GM10266 (cell line): Measurements from ENCODE around the gene STARD7.

ENCODE experiments used
- DNase-seq: peaks from one replicate; pipeline ENCODE4 v3.0.0; 2012; ENCODE audit errors: extremely low spot score
- TF ChIP-seq, protein P1 (sequence below): IDR thresholded peaks from 2 replicates; pipeline ENCODE4 v1.5.1; 2012; ENCODE audit warnings: mild to moderate bottlenecking, low read depth; ENCODE audit not compliant: control insufficient read depth, insufficient read depth; ENCODE audit errors: missing control alignments

STARD7 gene

DNA sequence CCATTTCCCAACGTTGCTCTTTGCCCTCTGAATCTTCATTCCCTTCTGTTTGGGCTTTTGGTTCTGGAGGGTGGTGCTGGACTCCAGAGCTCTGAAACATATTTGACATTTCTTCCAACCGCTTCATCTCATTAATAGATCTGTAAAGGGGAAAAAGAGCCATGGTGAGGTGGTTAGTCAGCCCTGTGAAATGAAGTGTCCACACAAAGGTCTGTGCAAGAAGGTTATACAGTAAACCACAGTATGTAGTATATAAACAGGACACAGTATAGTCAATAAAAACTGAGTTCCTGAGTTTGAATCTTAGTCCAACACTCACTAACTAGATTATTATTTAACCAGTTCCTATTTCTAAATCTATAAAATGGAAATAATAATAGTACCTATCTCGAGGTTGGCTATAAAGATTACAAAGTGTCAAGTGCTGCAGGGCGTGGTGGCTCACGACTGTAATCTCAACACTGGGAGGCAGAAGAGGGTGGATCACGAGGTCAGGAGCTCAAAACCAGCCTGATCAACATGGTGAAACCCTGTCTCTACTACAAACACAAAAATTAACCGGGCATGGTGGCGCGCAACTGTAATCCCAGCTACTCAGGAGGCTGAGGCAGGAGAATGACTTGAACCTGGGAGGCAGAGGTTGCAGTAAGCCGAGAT lies 13.1 kb downstream of the STARD7 start:
- no peak for DNase-seq
- TF ChIP-seq, protein P1, sequence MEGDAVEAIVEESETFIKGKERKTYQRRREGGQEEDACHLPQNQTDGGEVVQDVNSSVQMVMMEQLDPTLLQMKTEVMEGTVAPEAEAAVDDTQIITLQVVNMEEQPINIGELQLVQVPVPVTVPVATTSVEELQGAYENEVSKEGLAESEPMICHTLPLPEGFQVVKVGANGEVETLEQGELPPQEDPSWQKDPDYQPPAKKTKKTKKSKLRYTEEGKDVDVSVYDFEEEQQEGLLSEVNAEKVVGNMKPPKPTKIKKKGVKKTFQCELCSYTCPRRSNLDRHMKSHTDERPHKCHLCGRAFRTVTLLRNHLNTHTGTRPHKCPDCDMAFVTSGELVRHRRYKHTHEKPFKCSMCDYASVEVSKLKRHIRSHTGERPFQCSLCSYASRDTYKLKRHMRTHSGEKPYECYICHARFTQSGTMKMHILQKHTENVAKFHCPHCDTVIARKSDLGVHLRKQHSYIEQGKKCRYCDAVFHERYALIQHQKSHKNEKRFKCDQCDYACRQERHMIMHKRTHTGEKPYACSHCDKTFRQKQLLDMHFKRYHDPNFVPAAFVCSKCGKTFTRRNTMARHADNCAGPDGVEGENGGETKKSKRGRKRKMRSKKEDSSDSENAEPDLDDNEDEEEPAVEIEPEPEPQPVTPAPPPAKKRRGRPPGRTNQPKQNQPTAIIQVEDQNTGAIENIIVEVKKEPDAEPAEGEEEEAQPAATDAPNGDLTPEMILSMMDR: no peak

DNA sequence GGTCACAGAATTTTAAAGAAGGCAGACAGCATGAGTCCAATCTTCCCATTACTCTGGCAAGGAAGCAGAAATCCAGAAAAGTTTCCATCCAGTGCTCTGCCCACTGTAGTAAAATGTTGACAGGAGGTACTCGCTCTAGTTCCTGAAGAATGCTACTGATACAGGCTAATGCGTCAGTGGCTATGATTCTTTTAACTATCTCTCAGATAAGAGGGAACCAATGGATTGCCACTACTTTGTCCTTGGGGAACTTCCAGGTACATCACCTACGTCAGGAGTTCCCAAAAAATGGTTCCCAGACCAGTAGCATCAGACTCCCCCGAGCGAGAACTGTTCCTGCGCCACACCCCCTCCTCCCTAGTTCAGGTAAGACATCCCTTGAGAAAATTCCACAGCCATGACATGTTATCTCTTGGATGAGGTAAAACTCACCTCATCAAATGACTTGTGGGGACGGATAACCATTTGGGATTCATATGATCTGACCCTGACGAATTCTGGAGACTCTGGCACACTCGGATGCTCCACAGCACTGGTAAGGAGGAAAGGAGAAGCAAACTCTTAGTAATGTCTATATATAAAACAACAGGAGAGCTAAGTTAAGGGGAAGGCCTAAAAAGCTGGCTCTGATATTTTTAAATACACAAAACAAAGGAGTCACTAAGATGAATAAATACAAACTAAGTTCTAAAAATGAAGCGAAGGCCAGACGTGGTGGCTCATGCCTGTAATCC lies 16.5 kb downstream of the STARD7 start:
- TF ChIP-seq, protein P1: no peak
- DNase-seq: no peak

DNA sequence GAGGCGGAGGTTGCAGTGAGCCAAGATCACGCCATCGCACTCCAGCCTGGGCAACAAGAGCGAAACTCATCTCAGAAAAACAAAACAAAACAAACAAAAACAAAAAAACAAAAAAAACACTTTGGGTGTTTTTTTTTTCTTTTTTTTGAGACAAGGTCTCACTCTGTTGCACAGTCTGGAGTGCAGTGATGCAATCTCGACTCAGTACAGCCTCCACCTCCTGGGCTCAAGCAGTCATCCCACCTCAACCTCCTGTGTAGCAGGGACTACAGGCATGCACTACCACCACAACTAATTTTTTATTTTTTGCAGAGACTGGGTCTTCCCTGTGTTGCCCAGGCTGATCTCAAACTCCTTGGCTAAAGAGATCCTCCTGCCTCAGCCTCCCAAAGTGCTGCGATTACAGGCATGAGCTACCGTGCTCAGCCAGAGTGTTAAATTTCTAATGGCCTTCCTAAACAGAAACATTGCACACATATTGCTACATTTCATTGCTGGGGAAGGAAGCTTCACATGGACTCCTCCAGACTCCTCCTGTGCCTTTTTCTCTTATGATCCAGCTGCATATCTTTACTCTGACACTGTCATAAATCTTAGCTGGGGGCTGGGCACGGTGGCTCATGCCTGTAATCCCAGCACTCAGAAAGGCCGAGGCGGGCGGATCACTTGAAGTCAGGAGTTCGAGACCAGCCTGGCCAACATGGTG lies 19.7 kb downstream of the STARD7 start:
- TF ChIP-seq, protein P1: no peak
- DNase-seq: no peak

DNA sequence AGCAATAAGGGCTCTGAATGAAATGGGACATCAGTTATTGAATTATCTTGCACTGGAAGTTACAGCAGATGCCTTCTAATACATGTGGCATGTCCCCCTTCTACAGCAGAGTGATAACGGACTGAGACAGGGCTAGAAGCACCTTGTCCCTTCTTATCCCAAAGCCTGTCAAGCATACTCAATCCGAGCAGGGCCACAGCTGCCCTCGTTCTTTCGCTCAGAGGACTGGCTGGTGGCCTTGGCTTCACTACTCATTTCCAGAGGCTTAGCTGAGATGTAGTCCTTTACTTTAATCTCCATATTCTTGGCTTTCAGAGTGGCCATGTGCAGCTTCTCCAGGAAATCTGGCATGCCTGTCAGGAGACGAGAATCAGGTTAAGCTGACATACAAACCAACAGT lies 22.1 kb downstream of the STARD7 start:
- TF ChIP-seq, protein P1: no peak
- no peak for DNase-seq

DNA sequence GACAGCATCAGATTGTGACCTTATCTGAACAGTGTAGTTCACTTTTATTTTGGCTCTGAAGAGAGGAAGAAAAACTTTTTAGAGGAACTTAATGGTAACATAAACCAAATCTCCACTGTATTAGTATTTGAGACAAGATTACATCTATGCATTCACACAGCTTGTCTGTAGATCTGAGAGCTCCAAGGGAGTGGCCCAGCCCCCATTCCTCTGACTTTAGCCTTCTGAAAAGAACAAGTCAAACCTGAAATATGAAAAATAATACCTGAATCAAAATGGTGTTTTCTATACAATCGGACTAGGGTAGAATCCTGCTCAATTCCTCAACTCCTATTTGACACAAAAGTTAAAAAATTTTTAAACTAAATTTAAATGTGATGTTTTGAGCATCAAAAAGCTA lies 23.1 kb downstream of the STARD7 start:
- DNase-seq: no peak
- TF ChIP-seq, protein P1: no peak

DNA sequence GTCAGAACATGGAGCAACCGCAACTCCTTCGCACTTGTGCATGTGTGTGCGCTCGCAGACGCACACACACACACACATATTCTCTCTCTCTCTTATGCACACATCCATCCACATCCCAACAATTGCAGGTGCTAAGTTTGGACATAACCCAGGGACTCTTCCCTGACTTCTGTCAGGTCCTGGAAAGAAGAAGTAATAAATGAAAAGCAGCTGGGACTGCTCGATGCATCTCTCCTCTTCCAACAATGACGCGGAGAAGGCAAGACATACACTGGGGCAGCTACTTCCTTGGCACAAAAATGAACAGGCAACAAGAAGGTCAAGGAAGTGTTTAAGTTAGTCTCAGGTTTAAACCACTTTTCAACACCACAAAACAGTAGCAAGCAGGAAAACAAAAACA lies 23.6 kb downstream of the STARD7 start:
- no peak for DNase-seq
- TF ChIP-seq, protein P1: no peak
